T-helper 9 cell (primary cell): Measurements from ENCODE around the gene TMEM215.
"Not testable (repeated sequence)": the region's sequence is repeated elsewhere in the genome, so short reads cannot be mapped to it uniquely, and the experiment has no call there.

Experiments
- DNase-seq: peaks from one replicate; pipeline ENCODE4 v3.0.0-alpha.2; 2020
- total RNA-seq, 2 donors: gene quantifications; one replicate each; lab custom pipeline; 2026; lab: John Stamatoyannopoulos, UW

Gene TMEM215, protein sequence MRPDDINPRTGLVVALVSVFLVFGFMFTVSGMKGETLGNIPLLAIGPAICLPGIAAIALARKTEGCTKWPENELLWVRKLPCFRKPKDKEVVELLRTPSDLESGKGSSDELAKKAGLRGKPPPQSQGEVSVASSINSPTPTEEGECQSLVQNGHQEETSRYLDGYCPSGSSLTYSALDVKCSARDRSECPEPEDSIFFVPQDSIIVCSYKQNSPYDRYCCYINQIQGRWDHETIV
- total RNA-seq: 0 to 0.07 reads per million in 2 donors

- DNase-seq: no peak
Measured at GRCh38 chr9:32783168-32783891, at the start of gene TMEM215. TMEM215 (plus strand) TSS chr9:32783540; CDS start chr9:32784184, 644 bp downstream.

GRCh38 chr9:32735476-32735875, 47.9 kb upstream of the TMEM215 start:
- DNase-seq: no peak

GRCh38 chr9:32737378-32737777, 46.0 kb upstream of the TMEM215 start:
- DNase-seq: no peak

DNA sequence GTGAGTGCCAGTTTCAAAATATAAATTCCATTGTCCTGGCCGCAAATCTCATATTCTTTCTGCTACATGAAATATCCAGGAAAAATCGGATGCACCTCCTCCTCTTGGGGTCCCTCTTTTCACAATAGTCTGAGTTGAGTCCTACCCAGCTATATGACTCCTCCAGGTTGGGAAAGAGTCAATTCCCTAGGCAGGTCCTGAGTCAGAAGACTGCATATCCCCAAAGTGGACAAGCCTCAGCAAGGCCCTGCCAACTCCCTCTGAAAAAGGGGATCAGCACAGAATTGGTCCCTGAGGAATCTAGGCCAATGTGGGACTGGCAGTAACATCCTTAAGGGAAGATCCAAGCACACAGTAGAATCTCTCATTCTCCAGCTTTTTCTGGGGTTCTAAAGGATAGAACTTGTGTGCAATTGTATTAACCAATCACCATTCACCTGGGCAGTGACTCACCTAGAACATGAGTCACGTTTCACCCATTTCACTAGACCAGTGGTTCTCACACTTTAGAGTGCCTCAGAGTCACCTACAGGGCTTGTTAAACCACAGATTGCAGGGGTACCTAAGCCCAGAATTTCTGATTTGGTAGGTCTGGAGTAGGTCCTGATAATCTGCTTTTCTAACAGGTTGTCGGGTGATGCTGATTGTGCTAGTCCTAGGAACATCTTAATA, 44.7 kb upstream of the TMEM215 start:
- DNase-seq: no peak

DNA sequence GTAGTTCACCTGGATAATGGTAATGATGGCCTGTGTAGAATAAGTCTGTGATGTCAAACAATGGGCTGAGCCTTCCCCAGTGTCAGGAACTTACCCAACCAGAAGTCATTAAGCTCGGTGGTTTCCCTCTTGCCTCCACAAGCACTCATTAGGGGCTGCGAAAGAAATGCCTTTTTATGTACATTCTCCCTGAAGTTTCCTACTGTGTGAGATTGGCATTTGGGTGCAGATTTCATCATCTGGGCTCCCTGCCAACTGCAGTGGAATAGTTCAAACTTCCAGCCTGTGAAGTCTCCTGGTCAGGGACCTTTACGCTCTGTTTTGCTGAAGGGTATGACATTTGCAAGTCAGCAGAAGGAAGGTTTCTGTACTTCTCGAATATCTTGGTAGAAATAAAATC, 41.6 kb upstream of the TMEM215 start:
- DNase-seq: no peak

- DNase-seq: no peak
Measured at GRCh38 chr9:32742296-32742695, 41.0 kb upstream of the TMEM215 start.

DNA sequence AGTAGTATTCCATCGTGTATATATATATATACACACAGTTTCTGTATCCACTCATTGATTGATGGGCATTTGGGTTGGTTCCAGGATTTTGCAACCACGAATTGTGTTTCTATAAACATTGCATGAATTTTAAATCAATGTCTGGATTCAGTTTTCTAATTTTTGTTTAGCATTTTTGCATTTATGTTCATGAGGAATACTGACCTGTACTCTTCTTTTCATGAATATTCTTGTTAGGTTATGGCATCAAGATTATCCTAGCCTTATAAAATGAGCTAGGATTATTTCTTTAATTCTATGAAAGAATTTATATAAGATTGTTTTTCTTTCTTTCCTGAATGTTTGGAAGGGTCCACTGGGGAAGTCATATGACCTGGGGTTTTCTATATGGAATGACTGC, 35.3 kb upstream of the TMEM215 start:
- no peak for DNase-seq

- no peak for DNase-seq
Measured at GRCh38 chr9:32755730-32756129, 27.6 kb upstream of the TMEM215 start.

GRCh38 chr9:32764139-32764538, 19.2 kb upstream of the TMEM215 start:
- no peak for DNase-seq

DNA sequence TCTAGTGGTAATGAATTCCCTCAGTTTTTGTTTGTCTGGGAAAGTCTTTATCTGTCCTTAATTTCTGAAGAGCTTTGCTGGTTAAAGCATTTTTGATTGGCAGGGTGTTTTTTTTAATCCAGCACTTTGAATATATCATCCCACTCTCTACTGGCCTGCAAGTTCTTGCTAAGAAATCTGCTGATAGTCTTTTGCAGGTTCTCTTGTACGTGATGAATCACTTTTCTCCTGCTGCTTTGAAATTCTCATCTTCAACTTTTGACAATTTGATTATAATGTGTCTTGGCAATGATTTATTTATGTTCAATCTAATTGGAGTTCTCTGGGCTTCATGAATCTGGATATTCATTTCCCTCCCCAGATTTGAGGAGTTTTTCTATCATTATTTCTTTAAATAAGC, 8.1 kb upstream of the TMEM215 start:
- DNase-seq: no peak

DNA sequence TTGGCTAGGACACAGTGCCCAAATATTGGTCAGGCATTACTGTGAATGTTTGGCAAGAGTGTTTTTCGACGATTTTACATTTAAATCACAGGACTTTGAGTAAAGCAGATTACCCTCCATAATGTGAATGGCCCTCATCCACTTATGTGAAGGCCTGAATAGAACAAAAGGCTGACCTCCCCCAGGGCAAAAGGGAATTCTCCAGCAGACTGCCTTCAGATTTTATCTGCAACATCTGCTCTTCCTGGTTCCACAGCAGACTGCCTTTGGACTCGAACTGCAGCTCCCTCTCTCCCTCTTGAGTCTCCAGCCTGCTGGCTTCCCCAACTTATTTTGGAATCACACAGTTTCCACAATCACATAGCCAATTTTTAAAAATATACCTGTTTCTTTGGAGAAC, 7.1 kb upstream of the TMEM215 start:
- DNase-seq: no peak

- DNase-seq: no peak
Measured at GRCh38 chr9:32782476-32783167, 718 bp upstream of the TMEM215 start.

DNA sequence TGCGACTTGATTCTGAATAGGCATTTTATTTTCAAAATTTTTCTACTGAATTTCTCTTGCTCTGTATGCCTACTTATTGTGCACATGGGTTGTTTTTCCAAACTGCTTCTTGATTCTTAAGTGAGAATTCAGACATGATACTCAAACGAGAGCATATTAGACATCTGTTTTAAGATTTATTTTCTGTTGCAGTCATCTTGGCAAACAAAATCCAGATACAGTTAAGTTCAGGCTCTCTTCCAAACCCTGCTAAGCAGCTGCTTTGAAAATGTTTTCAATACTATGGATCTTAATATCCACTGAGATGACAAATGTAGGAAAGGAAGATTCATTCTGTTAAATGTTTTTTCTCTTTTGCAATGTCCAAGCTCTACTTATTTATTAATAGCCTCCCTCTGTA, 4.5 kb downstream of the TMEM215 start:
- DNase-seq: no peak

GRCh38 chr9:32796015-32796414, 12.7 kb downstream of the TMEM215 start:
- DNase-seq: not testable (repeated sequence)

DNA sequence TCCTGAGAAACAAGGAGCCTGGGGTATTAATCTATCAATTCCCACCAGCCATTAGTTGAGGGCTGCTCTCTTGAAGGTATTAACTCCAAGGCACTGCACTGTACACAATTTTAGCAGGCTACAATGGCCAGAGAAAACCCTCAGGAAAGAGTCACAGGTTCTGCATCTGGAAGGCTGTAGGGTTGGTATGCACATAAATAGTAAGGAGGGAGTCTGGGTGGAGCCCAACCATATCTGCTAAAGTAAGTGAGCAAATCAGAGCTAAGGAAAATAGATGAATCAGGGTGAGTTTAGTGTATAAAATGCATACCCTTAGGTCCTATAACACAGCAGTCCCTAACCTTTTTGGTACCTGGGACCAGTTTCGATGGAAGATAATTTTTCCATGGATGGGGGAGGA, 18.2 kb downstream of the TMEM215 start:
- DNase-seq: no peak

DNA sequence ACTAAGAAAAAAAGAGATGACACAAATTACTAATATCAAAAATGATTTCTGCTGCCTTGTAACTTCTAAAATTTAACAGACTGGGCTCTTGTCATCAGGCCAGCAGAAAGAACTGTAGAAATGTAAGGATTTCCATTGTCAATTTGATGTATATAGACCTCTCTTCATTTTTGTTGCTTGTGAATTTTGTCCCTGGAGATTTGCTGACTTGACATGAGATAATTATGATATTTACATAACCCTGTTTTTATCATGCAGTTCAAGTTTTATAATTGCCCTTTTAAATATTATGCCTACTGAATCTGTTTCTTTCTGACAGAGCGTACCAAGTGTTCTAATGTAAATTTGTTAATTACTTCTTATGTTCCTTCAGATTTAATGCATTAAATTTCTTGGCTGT, 23.9 kb downstream of the TMEM215 start:
- DNase-seq: no peak

DNA sequence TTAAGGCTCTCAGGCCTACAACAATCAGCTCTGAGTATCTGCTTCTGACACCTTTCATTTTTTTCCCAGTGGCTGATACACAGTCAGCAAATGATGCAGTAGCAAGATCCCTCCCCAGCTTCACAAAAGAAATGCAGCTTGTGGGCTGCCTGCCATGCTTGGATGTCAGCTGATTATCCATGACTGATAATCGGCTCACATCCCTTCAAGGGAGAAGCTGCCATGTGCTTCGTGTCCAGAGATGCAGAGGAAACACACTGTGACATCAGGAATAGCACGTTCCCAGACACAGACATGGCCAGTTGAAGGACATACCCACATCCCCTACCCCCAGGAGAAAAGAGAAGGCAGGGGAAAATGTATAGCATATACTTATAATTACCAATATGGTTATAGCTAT, 27.9 kb downstream of the TMEM215 start:
- DNase-seq: no peak

GRCh38 chr9:32820322-32820721, 37.0 kb downstream of the TMEM215 start:
- no peak for DNase-seq

- DNase-seq: no peak
Measured at GRCh38 chr9:32823101-32823500, 39.8 kb downstream of the TMEM215 start.

- DNase-seq: no peak
Measured at GRCh38 chr9:32823551-32823950, 40.2 kb downstream of the TMEM215 start.

DNA sequence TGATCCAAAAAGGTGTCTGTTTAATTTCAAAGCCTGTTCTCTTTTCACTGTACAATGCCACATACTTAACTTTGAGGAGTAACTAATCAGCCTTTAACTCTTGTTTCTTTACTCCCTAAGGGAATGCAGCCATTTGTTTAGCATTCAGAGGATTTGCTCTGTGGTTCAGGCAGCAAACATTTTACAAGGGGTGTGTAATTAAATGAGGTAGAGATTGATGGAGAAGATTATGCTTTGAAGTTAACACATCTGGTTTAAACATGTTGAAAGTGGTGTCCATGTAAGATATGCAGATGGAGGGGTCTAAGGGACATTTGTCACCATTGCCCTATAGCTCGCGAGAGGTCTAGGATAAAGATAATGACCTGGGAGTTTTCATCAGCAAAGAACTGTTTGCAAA, 41.9 kb downstream of the TMEM215 start:
- no peak for DNase-seq

DNA sequence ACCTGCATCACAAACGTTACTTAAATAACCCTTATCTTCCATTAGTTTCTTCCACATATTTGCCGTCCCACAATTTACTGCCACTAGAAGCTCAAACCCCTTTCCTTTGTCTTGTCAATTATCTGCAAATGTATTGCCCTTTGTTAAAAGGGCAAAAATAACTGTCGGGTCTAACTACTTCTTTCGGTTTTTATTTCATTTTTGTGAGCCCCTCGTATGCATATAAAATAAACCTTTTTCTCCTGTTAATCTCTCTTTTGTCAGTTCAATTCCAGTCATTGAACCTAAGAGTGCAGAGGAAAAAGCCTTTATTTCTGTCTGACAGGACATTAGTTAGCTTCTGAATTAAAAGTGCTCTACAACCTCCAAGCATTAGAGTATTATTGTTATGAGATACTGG, 45.5 kb downstream of the TMEM215 start:
- DNase-seq: no peak

- DNase-seq: no peak
Measured at GRCh38 chr9:32832346-32832745, 49.0 kb downstream of the TMEM215 start.
